GM12875 (cell line): Measurements from ENCODE around the gene ABCC1.

Experiments used
- H3K4me3 ChIP-seq: one replicate; pipeline ENCODE4 v1.5.1; 2011; ENCODE audit warnings: low read depth, low read length, control low read depth
- TF ChIP-seq, protein P1 (sequence below): IDR thresholded peaks from 2 replicates; pipeline ENCODE4 v1.5.1; 2011; ENCODE audit warnings: low read depth, mild to moderate bottlenecking, control low read depth, inconsistent platforms, low read length, moderate library complexity, borderline replicate concordance; ENCODE audit not compliant: insufficient read depth

ABCC1 gene

GRCh38 chr16:16110111-16110490 is 160.7 kb downstream of the ABCC1 start:
- H3K4me3 ChIP-seq, result no peak overlapping the region
- TF ChIP-seq, protein P1, sequence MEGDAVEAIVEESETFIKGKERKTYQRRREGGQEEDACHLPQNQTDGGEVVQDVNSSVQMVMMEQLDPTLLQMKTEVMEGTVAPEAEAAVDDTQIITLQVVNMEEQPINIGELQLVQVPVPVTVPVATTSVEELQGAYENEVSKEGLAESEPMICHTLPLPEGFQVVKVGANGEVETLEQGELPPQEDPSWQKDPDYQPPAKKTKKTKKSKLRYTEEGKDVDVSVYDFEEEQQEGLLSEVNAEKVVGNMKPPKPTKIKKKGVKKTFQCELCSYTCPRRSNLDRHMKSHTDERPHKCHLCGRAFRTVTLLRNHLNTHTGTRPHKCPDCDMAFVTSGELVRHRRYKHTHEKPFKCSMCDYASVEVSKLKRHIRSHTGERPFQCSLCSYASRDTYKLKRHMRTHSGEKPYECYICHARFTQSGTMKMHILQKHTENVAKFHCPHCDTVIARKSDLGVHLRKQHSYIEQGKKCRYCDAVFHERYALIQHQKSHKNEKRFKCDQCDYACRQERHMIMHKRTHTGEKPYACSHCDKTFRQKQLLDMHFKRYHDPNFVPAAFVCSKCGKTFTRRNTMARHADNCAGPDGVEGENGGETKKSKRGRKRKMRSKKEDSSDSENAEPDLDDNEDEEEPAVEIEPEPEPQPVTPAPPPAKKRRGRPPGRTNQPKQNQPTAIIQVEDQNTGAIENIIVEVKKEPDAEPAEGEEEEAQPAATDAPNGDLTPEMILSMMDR, result no peak

- TF ChIP-seq, protein P1, result no peak
- no peak overlapping the region for H3K4me3 ChIP-seq
Measured at GRCh38 chr16:16111639-16112038, 162.2 kb downstream of the ABCC1 start.

GRCh38 chr16:16112450-16113053 is 163.1 kb downstream of the ABCC1 start:
- no peak overlapping the region for H3K4me3 ChIP-seq
- TF ChIP-seq, protein P1, result no peak

DNA sequence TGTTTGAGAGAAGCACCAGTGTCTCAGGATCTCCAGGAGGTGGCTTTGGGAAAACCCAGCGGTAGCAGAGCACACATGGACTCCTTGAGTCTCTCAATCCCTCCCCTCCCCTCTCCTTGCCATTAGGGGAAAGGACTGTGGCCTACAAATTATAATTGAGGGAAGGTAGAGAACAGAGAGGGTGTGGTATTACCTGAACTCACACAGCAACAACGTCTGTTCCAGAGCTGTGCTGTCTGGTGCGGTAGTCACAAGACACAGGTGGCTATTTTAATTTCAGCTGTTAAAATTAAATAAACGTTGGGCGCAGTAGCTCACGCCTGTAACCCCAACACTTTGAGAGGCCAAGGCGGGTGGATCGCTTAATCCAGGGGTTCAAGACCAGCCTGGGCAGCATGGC is 163.7 kb downstream of the ABCC1 start:
- H3K4me3 ChIP-seq, result no peak overlapping the region
- TF ChIP-seq, protein P1, result no peak

- no peak overlapping the region for H3K4me3 ChIP-seq
- TF ChIP-seq, protein P1, result no peak
Measured at GRCh38 chr16:16116841-16117240, 167.4 kb downstream of the ABCC1 start.

GRCh38 chr16:16118337-16118736 is 168.9 kb downstream of the ABCC1 start:
- H3K4me3 ChIP-seq, result no peak overlapping the region
- TF ChIP-seq, protein P1, result no peak

DNA sequence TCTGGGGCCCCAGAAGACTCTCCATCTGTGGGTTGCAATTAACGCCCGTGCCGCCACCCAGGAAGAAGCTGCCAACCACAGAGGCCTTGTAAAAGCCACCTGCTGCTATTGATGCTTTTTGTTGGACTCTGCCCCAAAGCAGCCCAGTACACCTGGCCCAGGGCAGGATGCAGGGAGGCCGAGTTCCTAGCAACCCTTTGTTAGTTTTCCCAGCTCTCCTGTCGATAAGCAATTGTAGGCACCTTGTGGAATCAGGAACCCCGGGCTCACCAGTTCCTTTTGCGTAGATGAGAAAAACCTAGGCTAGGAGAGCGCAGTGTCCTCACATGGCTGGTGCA is 170.6 kb downstream of the ABCC1 start:
- TF ChIP-seq, protein P1, result no peak

More for the DNA sequence above, 170.6 kb downstream of the ABCC1 start:
- H3K4me3 ChIP-seq, result no peak overlapping the region
